NCI-H1417 treated with DMSO at 0.1 percent for 48 hours (cell line): ENCODE results near the gene BEST2.

Experiments used
- DNase-seq: peaks from one replicate; lab custom pipeline; 2025; lab: John Stamatoyannopoulos, UW

BEST2 gene

GRCh38 chr19:12800923-12801465 lies 49.4 kb downstream of the BEST2 start:
- DNase-seq: no peak

GRCh38 chr19:12801466-12802266 lies 50.1 kb downstream of the BEST2 start, which contains the start of the genes PRDX2 and THSD8:
Gene PRDX2, minus strand, starts transcription at chr19:12801800. Its CDS starts 539 bp downstream, at chr19:12801261.
Gene THSD8, plus strand, starts transcription at chr19:12802069. Its CDS starts 3 bp downstream, at chr19:12802072.
- peak; percentile 19 for DNase-seq

GRCh38 chr19:12802267-12803106 lies 50.9 kb downstream of the BEST2 start:
- no peak for DNase-seq

- no peak for DNase-seq
Measured at GRCh38 chr19:12804051-12804450, 52.5 kb downstream of the BEST2 start.

- DNase-seq: peak; percentile 61
Measured at GRCh38 chr19:12806242-12807081, 54.9 kb downstream of the BEST2 start, which contains the start of gene RNASEH2A. Gene RNASEH2A, plus strand, starts transcription at chr19:12806584. Its CDS starts 90 bp downstream, at chr19:12806674.
